ENCODE data around the gene VEZT. TPM values are rescaled to one million over a fixed set of nuclear protein-coding genes. Genes with fewer than 3 reads are reported as not detected.
A peak's percentile ranks its signal among the peaks of the same experiment; 100 is the strongest.

VEZT gene
- total and polyA plus RNA-seq, 9 of the 15 experiments (the other 6 are each of a cell fraction or from before 2014, with no cell fraction given) = 16.1 to 61.5 (median 32.6) TPM

DNA sequence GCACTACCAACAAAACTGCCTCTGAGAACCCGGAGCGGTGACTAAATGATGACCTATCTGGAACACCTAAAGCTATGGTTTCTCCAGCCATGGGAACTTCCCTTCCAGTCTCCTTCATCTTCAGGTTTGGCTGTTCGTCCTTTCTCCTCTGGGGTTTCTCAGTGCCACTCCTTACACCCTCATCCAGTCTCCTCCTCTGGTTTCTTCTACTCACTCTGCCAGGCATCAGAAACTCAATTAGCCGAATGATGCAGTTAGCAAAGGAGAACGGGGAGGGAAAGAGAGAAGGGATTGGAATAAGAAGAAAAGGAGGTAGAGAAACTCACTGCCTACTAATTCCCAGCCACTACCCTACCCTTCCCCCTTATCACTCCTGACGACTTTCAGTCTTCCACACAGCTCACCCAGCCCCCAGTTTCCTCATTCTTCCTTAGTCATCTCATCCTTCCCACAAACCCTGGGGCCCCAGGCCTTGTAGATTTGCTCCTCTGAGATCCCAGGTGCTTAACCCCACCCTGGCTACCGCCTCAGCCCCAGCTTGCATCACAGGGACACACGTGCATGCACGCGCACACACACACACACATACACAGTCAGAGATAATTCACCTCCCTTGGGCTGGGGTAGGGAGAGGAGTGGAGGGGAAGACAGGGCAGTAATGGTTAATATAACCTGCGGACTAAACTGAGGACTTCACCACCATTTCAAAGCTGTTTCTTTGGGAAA lies 13.3 kb upstream of the VEZT start (continued):
- TF ChIP-seq SPI1 (IDR thresholded peaks at IDR 0.05; ENCODE audit: borderline replicate concordance, low read depth, low read length) (peak; percentile 10; the same call in 1 of the 2 replicates), HMG20B (CRISPR knock-in tag; IDR thresholded peaks at IDR 0.05) (no peak), BHLHE40 (IDR thresholded peaks at IDR 0.05; ENCODE audit: low read length) (peak; percentile 99), TAF7 (tag; IDR thresholded peaks at IDR 0.05) (0 out of 2 replicates have a peak, but pooled peaks have one; percentile 41), ZKSCAN8 (CRISPR knock-in tag; IDR thresholded peaks at IDR 0.05) (0 out of 2 replicates have a peak, but pooled peaks have one; percentile 13), MAFF (IDR thresholded peaks at IDR 0.05; ENCODE audit: low read length) (peak; percentile 71; the same call in 1 of the 2 replicates), FOXK1 (CRISPR knock-in tag; IDR thresholded peaks at IDR 0.05; ENCODE audit: borderline replicate concordance) (peak; percentile 55; the same call in 1 of the 2 replicates), LEF1 (IDR thresholded peaks at IDR 0.05) (peak; percentile 96), YBX1 (IDR thresholded peaks at IDR 0.05) (no peak), NR2C2 (CRISPR knock-in tag; IDR thresholded peaks at IDR 0.05) (no peak), NR2C2 (tag; IDR thresholded peaks at IDR 0.05) (peak; percentile 54), CXXC5 (CRISPR knock-in tag; IDR thresholded peaks at IDR 0.05) (peak; percentile 77), ZNF224 (CRISPR knock-in tag; IDR thresholded peaks at IDR 0.05) (no peak)
- TF ChIP-seq, protein P1, sequence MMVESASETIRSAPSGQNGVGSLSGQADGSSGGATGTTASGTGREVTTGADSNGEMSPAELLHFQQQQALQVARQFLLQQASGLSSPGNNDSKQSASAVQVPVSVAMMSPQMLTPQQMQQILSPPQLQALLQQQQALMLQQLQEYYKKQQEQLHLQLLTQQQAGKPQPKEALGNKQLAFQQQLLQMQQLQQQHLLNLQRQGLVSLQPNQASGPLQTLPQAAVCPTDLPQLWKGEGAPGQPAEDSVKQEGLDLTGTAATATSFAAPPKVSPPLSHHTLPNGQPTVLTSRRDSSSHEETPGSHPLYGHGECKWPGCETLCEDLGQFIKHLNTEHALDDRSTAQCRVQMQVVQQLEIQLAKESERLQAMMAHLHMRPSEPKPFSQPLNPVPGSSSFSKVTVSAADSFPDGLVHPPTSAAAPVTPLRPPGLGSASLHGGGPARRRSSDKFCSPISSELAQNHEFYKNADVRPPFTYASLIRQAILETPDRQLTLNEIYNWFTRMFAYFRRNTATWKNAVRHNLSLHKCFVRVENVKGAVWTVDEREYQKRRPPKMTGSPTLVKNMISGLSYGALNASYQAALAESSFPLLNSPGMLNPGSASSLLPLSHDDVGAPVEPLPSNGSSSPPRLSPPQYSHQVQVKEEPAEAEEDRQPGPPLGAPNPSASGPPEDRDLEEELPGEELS (CRISPR knock-in tag; IDR thresholded peaks at IDR 0.05; ENCODE audit: borderline replicate concordance) = no peak
- TF ChIP-seq, protein P2, sequence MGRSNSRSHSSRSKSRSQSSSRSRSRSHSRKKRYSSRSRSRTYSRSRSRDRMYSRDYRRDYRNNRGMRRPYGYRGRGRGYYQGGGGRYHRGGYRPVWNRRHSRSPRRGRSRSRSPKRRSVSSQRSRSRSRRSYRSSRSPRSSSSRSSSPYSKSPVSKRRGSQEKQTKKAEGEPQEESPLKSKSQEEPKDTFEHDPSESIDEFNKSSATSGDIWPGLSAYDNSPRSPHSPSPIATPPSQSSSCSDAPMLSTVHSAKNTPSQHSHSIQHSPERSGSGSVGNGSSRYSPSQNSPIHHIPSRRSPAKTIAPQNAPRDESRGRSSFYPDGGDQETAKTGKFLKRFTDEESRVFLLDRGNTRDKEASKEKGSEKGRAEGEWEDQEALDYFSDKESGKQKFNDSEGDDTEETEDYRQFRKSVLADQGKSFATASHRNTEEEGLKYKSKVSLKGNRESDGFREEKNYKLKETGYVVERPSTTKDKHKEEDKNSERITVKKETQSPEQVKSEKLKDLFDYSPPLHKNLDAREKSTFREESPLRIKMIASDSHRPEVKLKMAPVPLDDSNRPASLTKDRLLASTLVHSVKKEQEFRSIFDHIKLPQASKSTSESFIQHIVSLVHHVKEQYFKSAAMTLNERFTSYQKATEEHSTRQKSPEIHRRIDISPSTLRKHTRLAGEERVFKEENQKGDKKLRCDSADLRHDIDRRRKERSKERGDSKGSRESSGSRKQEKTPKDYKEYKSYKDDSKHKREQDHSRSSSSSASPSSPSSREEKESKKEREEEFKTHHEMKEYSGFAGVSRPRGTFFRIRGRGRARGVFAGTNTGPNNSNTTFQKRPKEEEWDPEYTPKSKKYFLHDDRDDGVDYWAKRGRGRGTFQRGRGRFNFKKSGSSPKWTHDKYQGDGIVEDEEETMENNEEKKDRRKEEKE (IDR thresholded peaks at IDR 0.05; ENCODE audit: borderline replicate concordance in 1 of 2, control insufficient read depth in 1 of 2, low read depth in 2 of 2, low read length in 1 of 2) = no peak
- TF ChIP-seq, protein P3, sequence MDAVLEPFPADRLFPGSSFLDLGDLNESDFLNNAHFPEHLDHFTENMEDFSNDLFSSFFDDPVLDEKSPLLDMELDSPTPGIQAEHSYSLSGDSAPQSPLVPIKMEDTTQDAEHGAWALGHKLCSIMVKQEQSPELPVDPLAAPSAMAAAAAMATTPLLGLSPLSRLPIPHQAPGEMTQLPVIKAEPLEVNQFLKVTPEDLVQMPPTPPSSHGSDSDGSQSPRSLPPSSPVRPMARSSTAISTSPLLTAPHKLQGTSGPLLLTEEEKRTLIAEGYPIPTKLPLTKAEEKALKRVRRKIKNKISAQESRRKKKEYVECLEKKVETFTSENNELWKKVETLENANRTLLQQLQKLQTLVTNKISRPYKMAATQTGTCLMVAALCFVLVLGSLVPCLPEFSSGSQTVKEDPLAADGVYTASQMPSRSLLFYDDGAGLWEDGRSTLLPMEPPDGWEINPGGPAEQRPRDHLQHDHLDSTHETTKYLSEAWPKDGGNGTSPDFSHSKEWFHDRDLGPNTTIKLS (IDR thresholded peaks at IDR 0.05; ENCODE audit: borderline replicate concordance, low read depth) = peak; percentile 56; the same call in 1 of the 2 replicates
- TF ChIP-seq, protein P4, sequence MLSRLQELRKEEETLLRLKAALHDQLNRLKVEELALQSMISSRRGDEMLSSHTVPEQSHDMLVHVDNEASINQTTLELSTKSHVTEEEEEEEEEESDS (CRISPR knock-in tag; IDR thresholded peaks at IDR 0.05) = no peak
- TF ChIP-seq, protein P5, sequence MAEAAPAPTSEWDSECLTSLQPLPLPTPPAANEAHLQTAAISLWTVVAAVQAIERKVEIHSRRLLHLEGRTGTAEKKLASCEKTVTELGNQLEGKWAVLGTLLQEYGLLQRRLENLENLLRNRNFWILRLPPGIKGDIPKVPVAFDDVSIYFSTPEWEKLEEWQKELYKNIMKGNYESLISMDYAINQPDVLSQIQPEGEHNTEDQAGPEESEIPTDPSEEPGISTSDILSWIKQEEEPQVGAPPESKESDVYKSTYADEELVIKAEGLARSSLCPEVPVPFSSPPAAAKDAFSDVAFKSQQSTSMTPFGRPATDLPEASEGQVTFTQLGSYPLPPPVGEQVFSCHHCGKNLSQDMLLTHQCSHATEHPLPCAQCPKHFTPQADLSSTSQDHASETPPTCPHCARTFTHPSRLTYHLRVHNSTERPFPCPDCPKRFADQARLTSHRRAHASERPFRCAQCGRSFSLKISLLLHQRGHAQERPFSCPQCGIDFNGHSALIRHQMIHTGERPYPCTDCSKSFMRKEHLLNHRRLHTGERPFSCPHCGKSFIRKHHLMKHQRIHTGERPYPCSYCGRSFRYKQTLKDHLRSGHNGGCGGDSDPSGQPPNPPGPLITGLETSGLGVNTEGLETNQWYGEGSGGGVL (CRISPR knock-in tag; IDR thresholded peaks at IDR 0.05) = no peak

Data from K562 (cell line).